Natural killer cell (primary cell): ENCODE data around the gene MAP7D2. TPM values are rescaled to one million over a fixed set of nuclear protein-coding genes. Genes with fewer than 3 reads are reported as not detected.

Experiments used
- ATAC-seq, 3 donors: fragments of 150-1000 bp in 2 of 3; fragments of 200-7000 bp in 1 of 3; cut with Tn5 transposase; 1 replicate in 1 of 3; 2 replicates in 2 of 3; pipeline ENCODE4 v1.10.0; 2021; ENCODE audit warnings: mild to moderate bottlenecking in 2 of 3, moderate library complexity in 2 of 3
- DNase-seq, 2 donors: peaks; one replicate each; pipeline versions ENCODE4 v3.0.0 to v3.0.0-alpha.2; 2013 to 2021; ENCODE audit warnings: mixed read lengths in 1 of 2
- H3K27ac ChIP-seq: one replicate; pipeline ENCODE4 v1.5.1; 2013; ENCODE audit warnings: mild to moderate bottlenecking, low read length
- H3K27me3 ChIP-seq: one replicate; pipeline ENCODE4 v1.6.1; 2013; ENCODE audit warnings: low read length; ENCODE audit not compliant: control insufficient read depth, insufficient read depth
- H3K36me3 ChIP-seq: one replicate; pipeline ENCODE4 v1.6.1; 2013; ENCODE audit warnings: low read length; ENCODE audit not compliant: control insufficient read depth, insufficient read depth
- H3K4me1 ChIP-seq: one replicate; pipeline ENCODE4 v1.6.1; 2013; ENCODE audit warnings: low read length; ENCODE audit not compliant: control insufficient read depth, insufficient read depth
- H3K4me3 ChIP-seq: one replicate; pipeline ENCODE4 v1.5.1; 2013; ENCODE audit warnings: low read length
- H3K9me3 ChIP-seq: one replicate; pipeline ENCODE4 v1.6.1; 2013; ENCODE audit warnings: low read length; ENCODE audit not compliant: control insufficient read depth, insufficient read depth
- H3K27ac Mint-ChIP-seq, 2 donors: one replicate each; pipeline ENCODE4 v1.8.0; 2022; ENCODE audit warnings: mild to moderate bottlenecking in 2 of 2, mixed read lengths in 2 of 2, moderate library complexity in 1 of 2
- H3K27me3 Mint-ChIP-seq, 2 donors: one replicate each; pipeline ENCODE4 v1.8.0; 2022; ENCODE audit warnings: low read depth in 2 of 2, mixed read lengths in 2 of 2
- H3K36me3 Mint-ChIP-seq: one replicate; pipeline ENCODE4 v1.8.0; 2022; ENCODE audit warnings: mixed read lengths
- H3K4me1 Mint-ChIP-seq, 2 donors: one replicate each; pipeline ENCODE4 v1.8.0; 2022; ENCODE audit warnings: mixed read lengths in 2 of 2
- H3K4me3 Mint-ChIP-seq: one replicate; pipeline ENCODE4 v1.8.0; 2022; ENCODE audit warnings: mild to moderate bottlenecking, moderate library complexity, mixed read lengths
- H3K9me3 Mint-ChIP-seq, 2 donors: one replicate each; pipeline ENCODE4 v1.8.0; 2022; ENCODE audit warnings: mixed read lengths in 2 of 2
- CTCF ChIP-seq: fragments of 200-600 bp; IDR thresholded peaks from one replicate; pipeline ENCODE4 v1.8.0; 2022; ENCODE audit warnings: antibody characterized with exemption
- WGBS: methylation state at CpG from one replicate; pipeline ENCODE4 v1.1.7; 2013; ENCODE audit warnings: missing lambda C conversion rate; ENCODE audit not compliant: insufficient coverage; 5-methylcytosine and 5-hydroxymethylcytosine counted together
- intact Hi-C: fragments of 100-400 bp; cut with micrococcal nuclease; formaldehyde crosslinking; loops from one replicate; pipeline ENCODE4 v1.14.2; 2022
- total RNA-seq, 4 donors: library from RNA; stranded (reverse); fragments of 120-200 nt in 1 of 4; gene quantifications; one replicate each; pipeline versions ENCODE4 v1.2.3 to v1.2.4, GENCODE V29; 2013 to 2022

The MAP7D2 gene
- total RNA-seq, 3 donors from 2014 or later (not counting 1 experiment from before 2014, with no cell fraction given) = 0.09 to 1.5 TPM; not detected in 1

- no peaks in the 10 kb centered on the region for H3K9me3 ChIP-seq
- no peak for TF ChIP-seq CTCF
- no peaks in the 10 kb centered on the region for H3K4me1 Mint-ChIP-seq
- H3K36me3 Mint-ChIP-seq = no peaks in the 10 kb centered on the region
- ATAC-seq (no peak), DNase-seq (no peak)
- H3K4me3 Mint-ChIP-seq = no peak overlapping the region
- H3K27ac Mint-ChIP-seq = no peak overlapping the region
- no peaks in the 10 kb centered on the region for H3K27me3 ChIP-seq
- no peak overlapping the region for H3K27ac ChIP-seq
- 80% methylated on average over 1 of the region's 1 CpG for WGBS
- H3K4me1 ChIP-seq = no peaks in the 10 kb centered on the region
- H3K36me3 ChIP-seq = no peaks in the 10 kb centered on the region
- intact Hi-C loops = no loop called here
- no peak overlapping the region for H3K4me3 ChIP-seq
- H3K27me3 Mint-ChIP-seq = no peaks in the 10 kb centered on the region
- H3K9me3 Mint-ChIP-seq = no peaks in the 10 kb centered on the region
Observed at GRCh38 chrX:20046223-20046622, 70.5 kb downstream of the MAP7D2 start.

GRCh38 chrX:20042221-20042620, 74.5 kb downstream of the MAP7D2 start:
- no peak for TF ChIP-seq CTCF
- H3K9me3 ChIP-seq = no peaks in the 10 kb centered on the region
- H3K9me3 Mint-ChIP-seq = no peaks in the 10 kb centered on the region
- ATAC-seq (no peak), DNase-seq (no peak)
- intact Hi-C loops = no loop called here
- H3K27me3 ChIP-seq = no peaks in the 10 kb centered on the region
- H3K4me1 Mint-ChIP-seq = no peaks in the 10 kb centered on the region
- no peaks in the 10 kb centered on the region for H3K36me3 Mint-ChIP-seq
- H3K27ac Mint-ChIP-seq = no peak overlapping the region
- H3K27ac ChIP-seq = no peak overlapping the region
- no peak overlapping the region for H3K4me3 Mint-ChIP-seq
- no peaks in the 10 kb centered on the region for H3K36me3 ChIP-seq
- H3K4me1 ChIP-seq = no peaks in the 10 kb centered on the region
- 85% methylated on average over 5 of the region's 7 CpGs for WGBS
- no peak overlapping the region for H3K4me3 ChIP-seq
- no peaks in the 10 kb centered on the region for H3K27me3 Mint-ChIP-seq

GRCh38 chrX:20038966-20039365, 77.7 kb downstream of the MAP7D2 start:
- Histone ChIP-seq H3K4me1 (no peaks in the 10 kb centered on the region), H3K4me3 (no peak overlapping the region), H3K27me3 (no peaks in the 10 kb centered on the region), H3K27ac (no peak overlapping the region), H3K36me3 (no peaks in the 10 kb centered on the region), H3K9me3 (no peaks in the 10 kb centered on the region)
- no peak for TF ChIP-seq CTCF
- no peak overlapping the region for H3K4me3 Mint-ChIP-seq
- H3K27ac Mint-ChIP-seq = no peak overlapping the region
- DNase-seq = no peak
- no peaks in the 10 kb centered on the region for H3K36me3 Mint-ChIP-seq
- intact Hi-C loops = no loop called here
- H3K4me1 Mint-ChIP-seq = no peaks in the 10 kb centered on the region
- H3K9me3 Mint-ChIP-seq = no peaks in the 10 kb centered on the region
- H3K27me3 Mint-ChIP-seq = no peaks in the 10 kb centered on the region
- no peak for ATAC-seq
- WGBS = 93% methylated on average over 3 of the region's 3 CpGs

GRCh38 chrX:20037186-20037585, 79.5 kb downstream of the MAP7D2 start:
- Histone ChIP-seq H3K9me3 (no peaks in the 10 kb centered on the region), H3K27me3 (no peaks in the 10 kb centered on the region), H3K36me3 (no peaks in the 10 kb centered on the region), H3K4me1 (no peaks in the 10 kb centered on the region), H3K27ac (no peak overlapping the region), H3K4me3 (no peak overlapping the region)
- no peak for ATAC-seq
- DNase-seq = no peak
- Mint-ChIP-seq H3K4me3 (no peak overlapping the region), H3K9me3 (no peaks in the 10 kb centered on the region), H3K27me3 (no peaks in the 10 kb centered on the region), H3K4me1 (no peaks in the 10 kb centered on the region), H3K36me3 (no peaks in the 10 kb centered on the region), H3K27ac (no peak overlapping the region)
- intact Hi-C loops = no loop called here
- WGBS = 80% methylated on average over 3 of the region's 6 CpGs
- no peak for TF ChIP-seq CTCF
